ENCODE measurements around the gene MINPP1.
"Not testable (repeated sequence)": the region's sequence is repeated elsewhere in the genome, so short reads cannot be mapped to it uniquely, and the experiment has no call there.

Gene MINPP1, protein sequence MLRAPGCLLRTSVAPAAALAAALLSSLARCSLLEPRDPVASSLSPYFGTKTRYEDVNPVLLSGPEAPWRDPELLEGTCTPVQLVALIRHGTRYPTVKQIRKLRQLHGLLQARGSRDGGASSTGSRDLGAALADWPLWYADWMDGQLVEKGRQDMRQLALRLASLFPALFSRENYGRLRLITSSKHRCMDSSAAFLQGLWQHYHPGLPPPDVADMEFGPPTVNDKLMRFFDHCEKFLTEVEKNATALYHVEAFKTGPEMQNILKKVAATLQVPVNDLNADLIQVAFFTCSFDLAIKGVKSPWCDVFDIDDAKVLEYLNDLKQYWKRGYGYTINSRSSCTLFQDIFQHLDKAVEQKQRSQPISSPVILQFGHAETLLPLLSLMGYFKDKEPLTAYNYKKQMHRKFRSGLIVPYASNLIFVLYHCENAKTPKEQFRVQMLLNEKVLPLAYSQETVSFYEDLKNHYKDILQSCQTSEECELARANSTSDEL
- total RNA-seq: 4.8 to 16.4 (median 14.5) reads per million in 3 experiments

GRCh38 chr10:87504640-87505365 lies at the start of gene MINPP1:
TSS of gene MINPP1 (plus strand) at chr10:87504893. CDS start at chr10:87504916, 23 bp downstream.
- DNase-seq: peak; percentile 51

- not testable (repeated sequence) for DNase-seq
Observed at GRCh38 chr10:87456586-87457220, 48.0 kb upstream of the MINPP1 start.

DNA sequence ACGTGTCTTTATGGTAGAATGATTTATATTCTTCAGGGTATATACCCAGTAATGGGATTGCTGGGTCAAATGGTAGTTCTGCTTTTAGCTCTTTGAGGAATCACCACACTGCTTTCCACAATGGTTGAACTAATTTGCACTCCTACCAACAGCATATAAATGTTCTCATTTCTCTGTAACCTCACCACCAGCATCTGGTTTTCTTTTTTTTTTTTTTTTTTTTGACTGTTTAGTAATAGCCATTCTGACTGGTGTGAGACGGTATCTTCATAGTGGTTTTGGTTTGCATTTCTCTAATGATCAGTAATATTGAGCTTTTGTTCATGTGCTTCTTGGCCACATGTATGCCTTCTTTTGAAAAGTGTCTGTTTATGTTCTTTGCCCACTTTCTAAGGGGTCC lies 42.9 kb upstream of the MINPP1 start:
- DNase-seq: not testable (repeated sequence)

GRCh38 chr10:87466849-87467248 lies 37.8 kb upstream of the MINPP1 start:
- not testable (repeated sequence) for DNase-seq

GRCh38 chr10:87488733-87489132 lies 16.0 kb upstream of the MINPP1 start:
- not testable (repeated sequence) for DNase-seq

DNA sequence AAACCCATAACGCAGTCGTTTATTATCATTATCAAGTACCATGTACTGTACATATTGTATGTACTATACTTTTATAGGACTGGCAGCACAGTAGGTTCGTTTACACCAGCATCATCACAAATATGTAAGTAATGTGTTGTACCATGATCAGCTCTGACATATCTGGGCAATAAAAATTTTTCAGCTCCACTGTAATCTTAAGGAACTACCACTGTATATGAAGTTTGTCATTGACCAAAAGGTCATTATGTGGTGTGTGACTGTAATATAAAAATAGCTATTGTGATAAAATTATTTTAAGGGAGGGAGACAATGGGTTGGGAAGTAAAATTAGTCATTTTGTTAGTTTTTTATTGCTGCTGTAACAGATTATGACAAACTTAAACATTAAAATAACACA lies 14.4 kb upstream of the MINPP1 start:
- not testable (repeated sequence) for DNase-seq

DNA sequence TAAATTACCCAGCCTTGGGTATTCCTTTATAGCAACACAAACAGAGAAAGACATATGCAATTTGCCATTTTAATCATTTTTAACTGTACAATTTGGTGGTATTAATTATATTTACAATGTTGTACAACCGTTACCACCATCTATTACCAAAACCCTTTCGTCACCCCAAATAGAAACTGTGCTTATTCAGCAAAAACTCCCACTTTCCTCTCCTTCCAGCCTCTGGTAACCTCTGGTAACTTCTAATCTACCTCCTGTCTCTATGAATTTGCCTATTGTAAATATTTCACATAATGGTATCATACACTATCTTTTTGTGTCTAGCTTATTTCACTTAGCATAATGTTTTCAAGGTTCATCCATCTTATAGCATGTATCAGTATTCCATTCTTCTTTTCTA lies 12.2 kb upstream of the MINPP1 start:
- DNase-seq: not testable (repeated sequence)

DNA sequence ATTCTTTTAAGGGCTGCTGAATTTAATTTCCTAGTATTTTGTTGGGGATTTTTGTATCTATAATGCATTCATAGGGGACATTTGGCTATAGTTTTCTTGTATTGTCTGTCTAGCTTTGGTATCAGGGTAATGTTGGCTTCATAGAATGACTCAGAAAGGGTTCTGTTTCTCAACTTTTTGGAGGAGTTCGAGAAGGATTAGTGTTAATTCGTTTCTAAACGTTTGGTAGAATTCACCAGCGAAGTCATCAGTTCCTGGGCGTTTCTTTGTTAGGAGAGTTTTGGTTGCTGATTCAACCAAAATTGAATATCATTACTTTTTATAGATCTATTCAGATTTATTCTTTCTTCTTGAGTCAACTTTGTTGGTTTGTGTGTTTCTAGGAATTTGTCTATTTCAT lies 9.2 kb upstream of the MINPP1 start:
- not testable (repeated sequence) for DNase-seq

GRCh38 chr10:87497386-87497785 lies 7.3 kb upstream of the MINPP1 start:
- not testable (repeated sequence) for DNase-seq

- not testable (repeated sequence) for DNase-seq
Observed at GRCh38 chr10:87498106-87498789, 6.4 kb upstream of the MINPP1 start.

DNA sequence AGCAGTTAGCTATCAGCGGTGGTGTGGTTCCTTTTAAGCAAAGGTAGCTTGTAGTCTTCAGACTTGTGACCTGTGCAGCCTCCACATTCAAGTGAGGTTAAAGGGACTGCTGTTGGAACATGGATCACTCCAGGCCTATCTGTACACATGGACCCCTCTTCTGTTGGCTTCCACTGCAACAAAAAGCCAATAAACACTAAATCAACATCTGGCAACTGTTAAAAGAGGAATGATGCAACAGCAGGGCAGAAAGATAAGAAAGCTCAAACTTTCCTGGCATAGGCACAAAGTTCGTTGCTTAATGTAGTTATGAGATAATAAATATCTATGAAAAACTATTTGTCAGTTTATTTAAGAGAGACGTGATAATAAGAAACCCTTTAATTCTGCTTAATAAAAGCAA lies 4.0 kb upstream of the MINPP1 start:
- DNase-seq: no peak

GRCh38 chr10:87503401-87503800 lies 1.3 kb upstream of the MINPP1 start:
- DNase-seq: no peak

- no peak for DNase-seq
Observed at GRCh38 chr10:87503886-87504285, 807 bp upstream of the MINPP1 start.

GRCh38 chr10:87504307-87504639 lies 420 bp upstream of the MINPP1 start:
- no peak for DNase-seq

- DNase-seq: peak; percentile 22
Observed at GRCh38 chr10:87505366-87506111, 846 bp downstream of the MINPP1 start.

DNA sequence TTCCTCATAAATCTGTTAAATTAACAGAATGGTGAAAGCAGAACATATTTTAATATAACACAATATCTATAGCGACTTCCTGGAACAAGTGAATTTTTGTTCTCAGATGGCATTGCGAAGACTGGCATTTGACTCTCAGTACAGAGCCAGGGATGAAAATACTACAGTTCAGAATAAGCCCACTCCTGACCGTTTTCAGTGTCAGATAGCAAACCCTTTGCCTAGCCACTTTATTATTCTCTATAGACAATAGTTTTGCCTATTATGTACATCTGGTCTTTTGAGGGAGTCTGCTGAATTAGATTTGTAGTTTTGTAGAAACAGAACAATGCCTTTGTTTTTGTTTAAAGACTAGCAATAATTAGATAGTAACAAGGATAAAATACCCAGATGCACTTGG lies 2.3 kb downstream of the MINPP1 start:
- no peak for DNase-seq

- no peak for DNase-seq
Observed at GRCh38 chr10:87507879-87508483, 3.3 kb downstream of the MINPP1 start.

GRCh38 chr10:87508837-87509236 lies 4.1 kb downstream of the MINPP1 start:
- DNase-seq: no peak

GRCh38 chr10:87510025-87510424 lies 5.3 kb downstream of the MINPP1 start:
- no peak for DNase-seq

- no peak for DNase-seq
Observed at GRCh38 chr10:87511526-87511925, 6.8 kb downstream of the MINPP1 start.

GRCh38 chr10:87518937-87519336 lies 14.2 kb downstream of the MINPP1 start:
- DNase-seq: no peak

DNA sequence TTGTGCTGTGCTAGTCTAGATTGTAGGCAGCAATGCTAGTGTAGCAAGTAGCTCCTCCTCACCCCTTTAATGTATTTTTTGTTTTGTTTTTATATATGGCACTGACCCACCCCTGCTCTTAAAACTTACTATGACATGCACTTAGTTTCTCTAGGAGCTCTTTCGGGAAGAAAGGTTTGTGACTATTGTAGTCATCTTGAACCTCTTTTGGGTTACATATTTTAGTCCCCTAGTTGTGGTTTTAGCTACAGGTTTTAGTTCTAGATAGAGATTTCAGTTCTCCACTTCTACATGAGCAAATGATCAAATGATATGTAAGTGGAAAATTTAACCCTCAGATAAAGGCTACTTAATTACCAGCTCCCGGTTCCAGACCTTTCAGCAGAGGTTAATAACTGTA lies 14.9 kb downstream of the MINPP1 start:
- DNase-seq: no peak
